ENCODE measurements around the gene LARP6.
"Not testable (repeated sequence)": the region's sequence is repeated elsewhere in the genome, so short reads cannot be mapped to it uniquely, and the experiment has no call there.

Gene LARP6

GRCh38 chr15:70829371-70830166, 24.4 kb downstream of the LARP6 start:
- no peak for DNase-seq (ENCODE audit: low spot score)

- DNase-seq (ENCODE audit: low spot score) = no peak
These were observed 26.2 kb downstream of the LARP6 start for GRCh38 chr15:70827721-70828120.

GRCh38 chr15:70826634-70827033, 27.3 kb downstream of the LARP6 start:
- no peak for DNase-seq (ENCODE audit: low spot score)

DNA sequence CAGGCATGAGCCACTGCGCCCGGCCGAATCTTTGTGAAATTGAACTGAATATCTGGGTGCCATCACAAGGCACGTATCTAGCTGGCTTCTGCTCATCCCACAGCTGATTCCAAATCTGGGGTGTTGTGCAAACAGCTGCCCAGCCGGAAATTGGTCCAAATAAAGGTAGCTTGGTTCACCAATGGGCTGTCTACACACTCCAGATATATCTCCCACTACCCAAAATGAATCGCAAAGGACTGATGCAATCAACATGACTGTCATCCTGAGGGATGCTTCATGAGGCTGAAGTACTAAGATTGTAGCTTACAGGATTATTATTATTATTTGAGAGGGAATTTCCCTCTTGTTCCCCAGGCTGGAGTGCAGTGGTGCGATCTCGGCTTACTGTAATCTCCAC, 28.1 kb downstream of the LARP6 start:
- no peak for DNase-seq (ENCODE audit: low spot score)

DNA sequence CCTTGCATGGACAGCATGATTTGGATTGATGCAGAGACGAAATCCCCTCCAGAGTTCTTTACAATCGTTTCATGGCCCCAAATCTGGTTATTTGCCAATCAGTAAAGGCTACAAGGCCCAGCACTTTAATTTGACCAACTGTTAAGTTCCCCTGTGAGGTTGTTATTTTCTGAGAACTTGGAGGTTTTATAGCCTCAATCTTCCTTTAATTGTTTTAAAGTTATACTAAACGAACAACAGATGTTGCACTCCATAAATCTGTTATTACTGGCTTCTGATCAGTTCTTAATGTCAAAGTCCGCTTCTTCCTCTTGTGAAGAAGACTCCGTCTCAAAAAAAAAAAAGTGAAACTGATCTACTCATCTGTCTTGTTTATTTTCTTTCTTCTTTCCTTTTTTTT, 30.8 kb downstream of the LARP6 start:
- DNase-seq (ENCODE audit: low spot score) = no peak

DNA sequence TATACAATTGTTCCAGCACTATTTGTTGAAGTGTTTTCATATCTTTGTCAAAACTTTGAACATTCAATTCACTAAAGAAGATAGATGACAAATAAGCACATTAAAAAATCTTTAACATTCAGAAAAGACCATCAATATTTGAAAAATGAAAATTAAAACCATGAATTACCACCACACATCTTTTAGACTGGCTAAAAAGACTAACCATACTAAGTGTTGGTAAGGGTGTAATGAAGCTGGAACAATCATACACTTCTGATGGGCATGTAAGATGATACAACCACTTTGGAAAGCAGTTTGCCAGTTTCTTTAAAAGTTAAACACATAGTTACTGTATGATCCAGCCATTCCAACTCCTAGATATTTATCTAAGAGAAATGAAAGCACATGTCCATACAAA, 33.7 kb downstream of the LARP6 start:
- no peak for DNase-seq (ENCODE audit: low spot score)

DNA sequence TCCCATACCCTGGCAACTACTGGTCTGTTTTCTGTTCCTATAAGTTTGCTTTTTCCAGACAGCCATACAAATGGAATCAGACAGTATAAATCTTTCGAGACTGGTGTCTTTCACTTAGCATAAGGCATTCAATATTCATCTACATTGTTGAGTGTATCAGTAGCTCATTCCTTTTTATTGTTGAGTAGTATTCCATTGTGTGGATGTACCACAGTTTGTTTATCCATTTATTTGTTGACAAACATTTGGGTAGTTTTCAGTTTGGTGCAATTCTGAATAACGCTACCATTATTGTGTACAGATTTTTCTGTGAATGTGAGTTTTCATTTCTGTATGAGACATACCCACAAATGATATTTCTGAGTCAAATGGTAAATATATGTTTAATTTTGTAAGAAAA, 35.4 kb downstream of the LARP6 start:
- no peak for DNase-seq (ENCODE audit: low spot score)

- no peak for DNase-seq (ENCODE audit: low spot score)
These were observed 36.7 kb downstream of the LARP6 start for GRCh38 chr15:70817266-70817665.

DNA sequence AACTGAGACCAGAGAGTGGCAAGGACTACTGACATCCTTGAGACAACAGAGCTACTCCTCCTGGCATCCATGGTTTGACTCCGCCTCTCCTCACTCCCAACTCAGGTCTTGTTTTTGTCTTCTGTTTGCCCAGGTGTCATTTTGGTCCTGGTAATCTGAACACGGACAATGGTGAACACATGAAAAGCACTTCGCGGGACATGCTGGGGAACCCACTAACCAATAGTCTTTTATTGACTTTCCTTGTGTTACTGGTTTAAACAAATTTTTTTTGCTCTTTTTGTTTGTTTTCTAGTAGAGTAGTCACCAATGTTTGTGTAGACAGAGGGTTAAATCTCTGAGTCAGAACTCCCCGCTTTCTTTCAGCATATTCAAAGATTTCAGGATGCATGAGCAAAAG, 38.4 kb downstream of the LARP6 start:
- no peak for DNase-seq (ENCODE audit: low spot score)

- DNase-seq (ENCODE audit: low spot score) = not testable (repeated sequence)
These were observed 38.9 kb downstream of the LARP6 start for GRCh38 chr15:70815011-70815410.

DNA sequence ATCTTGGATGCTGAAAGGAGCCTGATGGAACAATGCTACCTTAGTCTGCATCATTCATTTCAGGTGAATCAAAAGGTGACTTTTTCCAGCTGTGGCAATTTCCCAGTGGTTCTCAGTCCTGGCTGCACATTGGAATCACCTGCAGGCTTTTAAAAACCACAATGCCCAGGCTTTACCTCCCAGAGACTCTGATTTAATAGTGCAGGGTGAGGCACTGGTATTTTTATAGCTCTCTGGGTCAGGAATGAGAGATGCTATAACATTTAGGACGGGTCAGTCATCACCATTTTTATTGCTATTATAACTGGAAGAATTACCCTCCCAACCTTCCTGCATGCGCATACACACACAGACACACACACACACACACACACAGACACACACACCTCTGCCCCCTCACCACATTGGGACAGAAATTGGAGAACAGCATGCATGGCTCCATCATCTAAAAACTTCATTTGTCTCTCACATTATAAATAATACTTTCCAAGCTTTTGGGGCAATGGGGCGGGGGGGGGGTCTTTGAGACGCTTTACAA, 41.1 kb downstream of the LARP6 start:
- no peak for DNase-seq (ENCODE audit: low spot score)

- no peak for DNase-seq (ENCODE audit: low spot score)
These were observed 42.9 kb downstream of the LARP6 start for GRCh38 chr15:70810916-70811578.

DNA sequence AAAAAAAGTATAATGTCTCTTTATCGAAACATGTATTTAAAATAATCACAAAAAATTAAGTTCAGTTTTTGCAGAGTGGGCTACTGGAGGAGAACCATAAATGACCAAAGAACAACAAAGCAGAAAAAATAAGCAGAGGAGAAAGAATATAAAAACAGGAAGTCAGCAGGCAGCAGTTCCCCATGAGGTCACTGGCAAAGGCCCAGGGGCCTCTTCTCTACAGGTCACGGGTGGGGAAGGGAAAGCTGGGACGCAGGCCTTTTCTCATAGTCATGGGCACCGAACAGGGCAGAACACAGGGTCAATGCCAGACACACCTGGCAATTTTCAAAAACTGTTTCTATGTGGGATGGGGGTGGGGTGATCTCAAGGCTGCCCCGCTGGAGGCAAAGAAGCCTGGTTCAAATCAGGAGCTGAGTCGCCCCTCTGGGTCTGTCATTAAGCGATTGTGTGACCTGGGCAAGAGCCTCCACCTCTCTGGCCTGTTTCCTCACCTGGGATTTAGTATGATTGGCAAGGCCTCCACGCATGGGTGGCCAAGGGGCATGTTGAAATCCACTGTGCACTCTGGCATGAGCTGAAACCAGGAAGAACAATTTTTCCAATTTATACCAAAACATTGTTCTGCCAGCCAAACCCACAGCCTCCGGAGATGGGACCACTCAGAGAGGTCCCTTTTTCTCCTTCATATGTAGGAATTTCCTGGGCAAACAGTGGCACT, 46.8 kb downstream of the LARP6 start:
- DNase-seq (ENCODE audit: low spot score) = peak; percentile 60

DNA sequence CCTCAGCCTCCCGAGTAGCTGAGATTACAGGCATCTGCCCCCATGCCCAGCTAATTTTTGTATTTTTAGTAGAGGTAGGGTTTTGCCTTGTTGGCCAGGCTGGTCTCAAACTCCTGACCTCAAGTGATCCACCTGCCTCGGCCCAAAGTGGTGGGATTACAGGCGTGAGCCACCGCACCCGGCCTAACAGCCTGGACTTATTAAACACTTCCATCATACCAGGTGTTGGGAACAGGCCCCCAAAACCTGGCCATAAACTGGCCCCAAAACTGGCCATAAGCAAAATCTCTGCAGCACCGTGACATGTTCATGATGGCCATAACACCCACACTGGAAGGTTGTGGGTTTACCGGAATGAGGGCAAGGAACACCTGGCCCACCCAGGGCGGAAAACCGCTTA, 49.6 kb downstream of the LARP6 start:
- DNase-seq (ENCODE audit: low spot score) = not testable (repeated sequence)

DNA sequence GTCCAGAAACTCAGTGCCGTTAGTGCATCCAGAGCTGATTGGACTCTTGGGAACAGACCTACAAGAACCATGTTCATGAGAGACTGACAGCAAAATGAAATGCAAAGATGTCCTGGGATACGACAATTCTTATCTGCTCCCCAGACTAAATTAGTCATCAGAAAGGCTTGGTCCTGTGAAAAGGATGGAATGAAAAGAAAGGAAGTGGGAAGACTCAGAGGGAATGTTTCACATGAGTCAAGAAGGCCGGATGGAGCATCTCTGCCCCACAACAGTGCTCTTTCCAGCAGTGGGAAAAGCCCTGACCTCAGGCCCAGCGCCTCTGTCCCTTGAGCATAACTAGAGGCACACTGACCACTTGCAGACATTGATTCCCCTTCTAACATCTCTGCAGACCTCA, 51.3 kb downstream of the LARP6 start:
- DNase-seq (ENCODE audit: low spot score) = no peak

GRCh38 chr15:70801109-70801508, 52.8 kb downstream of the LARP6 start:
- DNase-seq (ENCODE audit: low spot score) = no peak

GRCh38 chr15:70799667-70800450, 54.1 kb downstream of the LARP6 start:
- no peak for DNase-seq (ENCODE audit: low spot score)

GRCh38 chr15:70797464-70797863, 56.5 kb downstream of the LARP6 start:
- no peak for DNase-seq (ENCODE audit: low spot score)

- DNase-seq (ENCODE audit: low spot score) = no peak
These were observed 57.2 kb downstream of the LARP6 start for GRCh38 chr15:70796516-70797310.

- DNase-seq (ENCODE audit: low spot score) = no peak
These were observed 58.7 kb downstream of the LARP6 start for GRCh38 chr15:70795311-70795665.
